HL-60/S4 (cell line): ENCODE results near the gene TMEM259.

ENCODE experiments used
- in situ Hi-C: fragments of 300-500 bp; cut with MboI; formaldehyde crosslinking; loops from 2 replicates; pipeline ENCODE4 v1.14.3; 2022; ENCODE audit warnings: low sequenced_read_pairs

The TMEM259 gene

DNA sequence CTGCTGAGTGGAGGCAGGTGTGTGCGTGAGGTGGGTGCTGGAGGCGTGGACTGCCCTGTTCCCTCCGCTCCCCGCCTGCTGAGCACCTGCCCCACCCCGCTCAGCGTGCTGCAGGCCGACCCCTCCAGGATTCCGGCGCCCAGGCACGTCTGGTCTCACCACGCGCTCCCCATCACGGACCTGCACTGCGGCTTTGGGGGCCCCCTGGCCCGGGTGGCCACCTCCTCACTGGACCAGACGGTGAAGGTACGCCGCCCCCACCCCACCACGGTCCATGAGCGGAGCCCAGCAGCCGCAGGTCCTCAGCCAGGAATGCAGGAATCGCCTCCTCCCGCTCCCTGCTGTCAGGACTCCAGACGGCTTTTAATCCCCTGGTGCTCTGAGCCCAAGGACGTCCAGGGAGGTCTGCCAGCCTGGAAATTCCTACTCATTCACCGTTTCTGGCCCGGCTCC, 30.8 kb downstream of the TMEM259 start:
- in situ Hi-C loops = no loop called here

DNA sequence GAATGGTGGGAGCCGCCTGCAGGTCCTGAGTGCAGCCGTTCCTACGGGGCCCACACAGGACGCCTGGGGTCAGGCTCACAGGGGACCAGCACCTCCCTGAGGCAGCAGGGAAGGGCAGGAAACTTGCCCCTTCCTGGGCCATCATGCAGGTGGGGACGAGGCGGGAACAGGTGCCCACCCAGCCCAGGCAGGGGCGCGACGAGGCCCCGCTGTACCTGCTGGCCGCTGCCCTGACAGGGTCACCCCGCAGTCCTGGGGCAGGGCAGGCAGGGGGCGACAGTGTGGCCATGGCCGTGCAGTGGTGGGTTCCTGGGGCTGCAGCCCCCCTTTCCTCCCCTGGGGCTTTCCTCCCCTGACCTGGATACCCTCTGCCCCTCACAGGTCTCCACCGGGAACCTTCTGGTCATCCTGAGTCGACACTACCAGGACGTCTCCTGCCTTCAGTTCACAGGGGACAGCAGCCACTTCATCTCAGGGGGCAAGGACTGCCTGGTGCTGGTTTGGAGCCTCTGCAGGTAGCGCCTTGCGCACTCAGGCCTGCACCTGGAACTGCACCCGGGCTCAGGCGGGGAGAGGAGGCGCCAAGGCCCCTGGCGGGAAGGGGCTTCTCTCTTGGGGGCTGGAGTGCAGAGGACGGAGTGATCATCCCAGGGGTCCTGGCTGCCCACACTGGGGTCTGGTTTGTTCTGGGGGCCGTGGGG, 31.4 kb downstream of the TMEM259 start:
- in situ Hi-C loops = loop anchor here (10.0 kb wide), 1 partner anchor 215 kb away; no protein-coding TSS in a partner anchor

DNA sequence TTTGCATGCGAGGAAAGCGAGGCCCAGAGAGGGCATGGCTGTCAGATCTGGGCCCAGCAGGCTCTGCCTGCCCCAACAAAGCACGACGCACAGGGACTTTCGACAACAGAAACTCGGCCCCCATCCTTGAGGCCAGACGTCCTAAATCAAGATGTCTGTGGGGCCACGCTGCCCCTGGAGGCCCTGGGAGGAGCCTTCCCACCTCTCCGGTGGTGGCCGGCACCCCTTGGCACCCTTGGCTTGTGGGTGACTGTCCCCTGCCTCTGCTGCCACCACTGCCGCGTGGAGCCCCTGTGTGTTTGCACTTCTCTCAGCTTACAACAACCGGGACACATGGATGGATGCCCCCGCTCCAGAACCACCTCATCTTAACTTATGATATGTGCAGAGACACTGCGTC, 32.4 kb downstream of the TMEM259 start:
- in situ Hi-C loops = loop anchor here (10.0 kb wide), 1 partner anchor 214 kb away; no protein-coding TSS in a partner anchor

DNA sequence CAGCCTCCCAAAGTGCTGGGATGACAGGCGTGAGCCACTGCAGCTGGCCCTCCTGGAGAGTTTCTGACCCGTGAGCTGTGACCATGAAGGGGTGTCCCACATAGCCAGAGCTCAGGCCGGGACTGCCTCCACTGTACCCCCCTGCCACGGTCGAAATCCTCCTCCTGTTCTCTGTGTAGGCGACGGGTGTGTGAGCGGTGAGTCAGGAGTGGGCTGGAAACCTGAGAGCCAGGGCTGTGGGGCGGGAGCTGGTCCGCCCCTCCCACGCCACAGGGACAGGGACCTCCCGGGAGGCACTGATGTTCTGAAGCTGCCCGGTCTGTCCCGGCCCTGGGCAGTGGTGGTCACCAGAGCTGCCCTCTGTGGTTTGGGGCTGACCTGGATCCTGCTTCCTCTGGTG, 32.8 kb downstream of the TMEM259 start:
- in situ Hi-C loops = loop anchor here (10.0 kb wide), 1 partner anchor 213 kb away; no protein-coding TSS in a partner anchor

DNA sequence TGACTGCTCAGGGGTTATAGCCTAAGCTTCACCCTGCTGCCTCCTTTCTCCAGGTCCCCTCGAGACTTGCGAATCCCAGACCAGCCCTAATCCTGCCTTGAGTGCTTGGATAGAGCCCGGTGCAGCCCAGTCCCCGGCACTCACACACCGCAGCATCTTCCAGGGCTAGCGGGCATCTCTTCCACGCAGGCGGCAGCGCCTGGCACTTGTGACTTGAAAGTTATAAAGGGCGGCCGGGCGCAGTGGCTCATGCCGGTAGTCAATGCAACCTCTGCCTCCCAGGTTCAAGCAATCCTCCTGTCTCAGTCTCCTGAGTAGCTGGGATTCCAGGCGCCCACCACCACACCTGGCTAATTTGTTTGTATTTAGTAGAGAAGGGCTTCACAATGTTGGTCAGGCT, 34.8 kb downstream of the TMEM259 start:
- in situ Hi-C loops = loop anchor here (10.0 kb wide), 1 partner anchor 211 kb away; no protein-coding TSS in a partner anchor

- in situ Hi-C loops = loop anchor here (5.0 to 10.0 kb wide), 2 partner anchors 62 to 210 kb away; no protein-coding TSS in a partner anchor
Measured at GRCh38 chr19:984165-984967, 36.6 kb downstream of the TMEM259 start, which contains the start of gene WDR18. Gene WDR18 (plus strand): TSS chr19:984345. CDS start chr19:984354, 9 bp downstream.

GRCh38 chr19:982567-983170, 38.3 kb downstream of the TMEM259 start:
- in situ Hi-C loops = loop anchor here (5.0 to 10.0 kb wide), 2 partner anchors 60 to 208 kb away; no protein-coding TSS in a partner anchor

GRCh38 chr19:980133-980998, 40.6 kb downstream of the TMEM259 start:
- in situ Hi-C loops = loop anchor here (5.0 to 10.0 kb wide), 2 partner anchors 58 to 206 kb away; no protein-coding TSS in a partner anchor

- in situ Hi-C loops = no loop called here
Measured at GRCh38 chr19:979318-979741, 41.6 kb downstream of the TMEM259 start.

GRCh38 chr19:977058-977464, 43.9 kb downstream of the TMEM259 start:
- in situ Hi-C loops = no loop called here

DNA sequence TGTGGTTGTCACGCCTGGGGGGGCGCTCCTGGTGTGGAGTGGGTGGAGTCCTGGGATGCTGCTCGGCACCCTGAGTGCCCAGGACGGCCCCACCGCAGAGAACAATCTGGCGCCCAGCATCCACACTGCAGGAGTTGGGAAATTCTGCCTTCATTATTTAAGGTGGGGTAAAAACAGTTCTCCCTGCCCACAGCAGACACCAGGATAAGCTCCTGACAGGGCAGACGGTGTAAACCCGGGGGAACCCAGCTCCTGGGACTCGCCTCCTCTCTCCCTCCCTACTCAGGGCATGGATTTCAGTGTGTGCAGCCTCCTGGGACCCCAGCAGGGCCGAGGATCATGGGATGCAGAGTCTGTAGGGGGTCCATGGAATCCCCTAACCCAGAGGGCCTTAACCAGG, 44.4 kb downstream of the TMEM259 start:
- in situ Hi-C loops = no loop called here

GRCh38 chr19:974564-975257, 46.2 kb downstream of the TMEM259 start:
- in situ Hi-C loops = no loop called here

DNA sequence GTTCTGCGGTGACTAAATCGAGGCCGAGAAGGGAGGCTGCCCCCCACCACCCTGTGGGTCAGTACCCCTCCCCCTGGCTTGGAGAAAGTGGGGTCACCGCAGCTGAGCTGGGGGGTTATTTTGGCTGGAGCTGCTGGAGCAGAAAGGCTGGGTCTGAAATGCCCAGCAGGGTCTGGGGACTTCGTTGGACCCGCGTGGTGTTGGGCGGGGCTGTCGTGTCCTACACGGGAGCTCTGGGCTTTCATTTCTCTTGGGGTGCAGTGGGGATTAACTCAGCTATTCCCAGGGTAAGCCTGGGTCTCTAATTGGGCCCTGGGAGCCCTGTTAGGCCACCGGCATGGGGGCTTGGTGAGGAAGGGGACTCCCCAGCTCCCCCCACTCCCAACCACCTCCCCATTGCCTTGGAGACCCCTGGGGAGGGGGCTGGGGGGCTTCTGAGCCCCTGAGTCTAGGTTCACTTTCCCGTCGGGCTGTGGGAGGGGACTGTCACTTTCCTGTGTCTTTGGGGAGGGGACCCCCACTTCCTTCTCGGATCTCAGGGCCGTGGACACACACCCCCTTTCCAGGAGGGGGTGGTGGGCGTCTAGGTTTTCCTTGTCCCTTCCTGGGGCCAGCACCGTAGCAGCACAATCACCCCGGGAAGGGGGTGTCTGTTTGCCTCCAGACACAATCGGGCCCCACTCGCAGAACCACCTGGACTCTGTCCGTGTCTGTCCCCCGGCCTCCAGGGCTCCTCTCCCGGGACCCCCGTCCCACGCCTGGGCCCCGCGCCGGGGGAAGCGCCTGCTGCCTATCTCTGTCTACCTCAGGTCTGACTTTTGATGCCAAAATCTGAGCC, 47.0 kb downstream of the TMEM259 start:
- in situ Hi-C loops = no loop called here

DNA sequence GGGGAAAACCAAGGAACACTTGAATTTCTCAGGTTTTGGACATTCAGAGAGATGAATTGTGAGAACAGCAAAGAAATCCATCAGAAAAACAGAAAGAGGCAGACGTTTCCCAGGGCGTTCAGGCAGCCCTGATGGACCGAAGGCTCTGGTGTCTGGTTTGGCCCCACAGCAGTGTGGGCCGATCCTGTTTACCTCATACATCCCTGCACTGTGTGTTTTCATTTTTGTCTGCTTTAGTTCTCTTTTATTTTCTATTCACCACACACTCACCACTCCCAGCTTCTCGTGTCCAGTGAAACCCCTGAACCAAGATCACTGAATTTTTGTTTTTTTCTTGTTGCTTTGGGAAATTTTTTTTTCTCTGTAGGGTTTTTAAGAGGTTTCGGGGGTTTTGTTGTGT, 48.6 kb downstream of the TMEM259 start:
- in situ Hi-C loops = no loop called here

DNA sequence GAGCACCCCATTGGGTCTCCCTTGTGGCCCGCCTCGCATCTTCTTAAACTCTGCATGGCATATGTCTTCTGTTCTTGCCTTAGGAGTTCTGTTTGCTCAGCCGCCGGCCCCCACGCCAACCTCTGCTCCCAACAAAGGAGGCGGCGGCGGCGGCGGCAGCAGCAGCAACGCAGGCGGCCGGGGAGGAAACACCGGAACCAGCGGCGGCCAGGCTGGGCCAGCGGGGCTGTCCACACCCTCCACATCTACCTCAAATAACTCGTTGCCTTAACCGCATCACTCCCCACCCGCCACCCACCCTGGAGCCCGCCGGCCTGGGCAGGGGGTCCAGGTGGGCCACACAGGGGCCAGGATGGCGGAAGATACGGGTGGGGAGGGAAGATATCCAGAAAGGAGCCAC, 49.1 kb downstream of the TMEM259 start:
- in situ Hi-C loops = no loop called here

GRCh38 chr19:970695-971094, 50.2 kb downstream of the TMEM259 start:
- in situ Hi-C loops = no loop called here

DNA sequence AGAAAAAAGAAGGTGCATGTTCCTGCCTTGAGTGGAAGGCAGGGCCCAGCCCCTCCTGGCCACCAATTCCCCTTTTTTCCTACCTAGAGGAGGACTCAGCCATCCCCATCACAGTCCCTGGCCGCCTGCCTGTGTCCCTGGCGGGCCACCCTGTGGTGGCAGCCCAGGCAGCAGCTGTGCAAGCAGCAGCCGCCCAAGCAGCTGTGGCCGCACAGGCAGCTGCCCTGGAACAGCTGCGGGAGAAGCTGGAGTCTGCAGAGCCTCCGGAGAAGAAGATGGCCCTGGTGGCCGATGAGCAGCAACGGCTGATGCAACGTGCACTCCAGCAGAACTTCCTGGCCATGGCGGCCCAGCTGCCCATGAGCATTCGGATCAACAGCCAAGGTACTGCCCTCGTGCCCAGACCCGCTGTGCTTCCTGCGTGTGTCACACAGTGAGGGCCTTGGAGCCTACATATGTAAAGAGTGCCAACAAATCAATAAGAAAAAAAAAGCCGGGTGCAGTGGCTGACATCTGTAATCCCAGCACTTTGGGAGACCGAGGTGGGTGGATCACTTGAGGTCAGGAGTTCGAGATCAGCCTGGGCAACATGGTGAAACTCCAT, 54.3 kb downstream of the TMEM259 start:
- in situ Hi-C loops = no loop called here
